Neural cell (in vitro differentiated cells): ENCODE measurements around the gene TBC1D8. TPM values are rescaled to one million over a fixed set of nuclear protein-coding genes. Genes with fewer than 3 reads are reported as not detected.

Experiments
- H2AFZ ChIP-seq: fragments of 200-600, 300-800 bp; sonication (generic), shearing (Covaris generic); 2 replicates; pipeline ENCODE4 v1.6.0; 2014; ENCODE audit warnings: low read depth, mild to moderate bottlenecking, antibody characterized with exemption, low read length, moderate library complexity
- H3F3A ChIP-seq: fragments of 200-600 bp; shearing (Covaris generic); 2 replicates; pipeline ENCODE4 v1.6.1; 2016; ENCODE audit warnings: mild to moderate bottlenecking, moderate library complexity, mixed read lengths, antibody characterized with exemption, low read length; ENCODE audit not compliant: insufficient read depth, poor library complexity, severe bottlenecking
- H3K27ac ChIP-seq: fragments of 200-600, 300-800 bp; sonication (generic), shearing (Covaris generic); 2 replicates; pipeline ENCODE4 v1.5.1; 2014; ENCODE audit warnings: mild to moderate bottlenecking, low read length, moderate library complexity
- H3K27me3 ChIP-seq: fragments of 300-800, 200-600 bp; sonication (generic), shearing (Covaris generic); 2 replicates; pipeline ENCODE4 v1.6.0; 2014; ENCODE audit warnings: mild to moderate bottlenecking, low read depth, low read length, moderate library complexity; ENCODE audit not compliant: insufficient read depth
- H3K36me3 ChIP-seq: fragments of 300-800, 200-600 bp; sonication (generic), shearing (Covaris generic); 2 replicates; pipeline ENCODE4 v1.5.1; 2014; ENCODE audit warnings: mild to moderate bottlenecking, antibody characterized with exemption, low read length, moderate library complexity; ENCODE audit not compliant: insufficient read depth
- H3K4me2 ChIP-seq: fragments of 300-800, 200-600 bp; sonication (generic), shearing (Covaris generic); 2 replicates; pipeline ENCODE4 v1.6.0; 2014; ENCODE audit warnings: mild to moderate bottlenecking, low read length
- H3K4me3 ChIP-seq: fragments of 300-800, 200-600 bp; sonication (generic), shearing (Covaris generic); 2 replicates; pipeline ENCODE4 v1.5.1; 2014; ENCODE audit warnings: mild to moderate bottlenecking, low read length, moderate library complexity
- H3K79me2 ChIP-seq: fragments of 200-600 bp; shearing (Covaris generic); replicated peaks from 2 replicates; pipeline ENCODE4 v1.6.0; 2014; ENCODE audit warnings: mild to moderate bottlenecking, low read length, moderate library complexity; ENCODE audit not compliant: insufficient read depth
- H3K9ac ChIP-seq: fragments of 300-800, 200-600 bp; sonication (generic), shearing (Covaris generic); 2 replicates; pipeline ENCODE4 v1.6.1; 2016; ENCODE audit warnings: mild to moderate bottlenecking, low read length, mixed read lengths
- H3K9me2 ChIP-seq: fragments of 200-600 bp; shearing (Covaris generic); 2 replicates; pipeline ENCODE4 v1.6.1; 2016; ENCODE audit warnings: mild to moderate bottlenecking, low read length, mixed read lengths; ENCODE audit not compliant: insufficient read depth
- H3K9me3 ChIP-seq: fragments of 200-600, 300-800 bp; sonication (generic), shearing (Covaris generic); 2 replicates; pipeline ENCODE4 v1.6.1; 2016; ENCODE audit warnings: mild to moderate bottlenecking, mixed run types, low read length, moderate library complexity, mixed read lengths
- H4K20me1 ChIP-seq: fragments of 200-600 bp; shearing (Covaris generic); 2 replicates; pipeline ENCODE4 v1.6.1; 2016; ENCODE audit warnings: mild to moderate bottlenecking, mixed run types; ENCODE audit not compliant: insufficient read depth
- CTCF ChIP-seq: fragments of 450-650 bp; IDR thresholded peaks from 2 replicates; pipeline ENCODE4 v1.5.1; 2014; ENCODE audit warnings: antibody characterized with exemption, mild to moderate bottlenecking, moderate library complexity; ENCODE audit not compliant: poor library complexity, severe bottlenecking
- EP300 ChIP-seq: fragments of 450-650 bp; conservative IDR thresholded peaks from 2 replicates; pipeline ENCODE4 v1.6.1; 2014; ENCODE audit warnings: antibody characterized with exemption, mild to moderate bottlenecking, moderate library complexity; ENCODE audit not compliant: poor library complexity, severe bottlenecking
- EZH2 ChIP-seq: fragments of 200-600, 300-800 bp; shearing (Covaris generic), sonication (generic); IDR thresholded peaks from 2 replicates; pipeline ENCODE4 v1.6.1; 2014; ENCODE audit warnings: antibody characterized with exemption, low read length, borderline replicate concordance, mild to moderate bottlenecking; ENCODE audit not compliant: insufficient read depth, poor library complexity, severe bottlenecking
- MXI1 ChIP-seq: fragments of 450-650 bp; conservative IDR thresholded peaks from 2 replicates; pipeline ENCODE4 v1.6.1; 2014; ENCODE audit warnings: antibody characterized with exemption, mild to moderate bottlenecking; ENCODE audit not compliant: poor library complexity, severe bottlenecking
- POLR2AphosphoS5 ChIP-seq: IDR thresholded peaks from 2 replicates; pipeline ENCODE4 v1.6.1; 2012
- RAD21 ChIP-seq: fragments of 450-650 bp; conservative IDR thresholded peaks from 2 replicates; pipeline ENCODE4 v1.6.1; 2014; ENCODE audit warnings: antibody characterized with exemption, mild to moderate bottlenecking, moderate library complexity
- REST ChIP-seq: IDR thresholded peaks from 2 replicates; pipeline ENCODE4 v1.6.1; 2012; ENCODE audit warnings: borderline replicate concordance
- SMC3 ChIP-seq: fragments of 450-650 bp; conservative IDR thresholded peaks from 2 replicates; pipeline ENCODE4 v1.6.1; 2014; ENCODE audit warnings: antibody characterized with exemption, mild to moderate bottlenecking, moderate library complexity; ENCODE audit not compliant: poor library complexity
- TAF1 ChIP-seq: IDR thresholded peaks from 2 replicates; pipeline ENCODE4 v1.6.1; 2012; ENCODE audit warnings: low read depth
- polyA plus RNA-seq: library from polyadenylated mRNA; depleted of rRNA; stranded (reverse); fragments of >200 nt; gene quantifications from 2 replicates; pipeline ENCODE4 v1.2.3, GENCODE V29; 2014

TBC1D8 gene
- polyA plus RNA-seq, 1 donor from 2014 or later: 5.3 TPM

GRCh38 chr2:101115664-101116063 lies 35.5 kb downstream of the TBC1D8 start:
- H3K9me3 ChIP-seq: no peaks in the 10 kb centered on the region
- no peak overlapping the region for H3K4me2 ChIP-seq
- H3K27me3 ChIP-seq: no peaks in the 10 kb centered on the region
- H3K9ac ChIP-seq: no peak overlapping the region
- no peak overlapping the region for H3K4me3 ChIP-seq
- H3K36me3 ChIP-seq: no peaks in the 10 kb centered on the region
- H3F3A ChIP-seq: no peaks in the 10 kb centered on the region
- no peak overlapping the region for H2AFZ ChIP-seq
- TF ChIP-seq TAF1: no peak
- no peak for TF ChIP-seq SMC3
- no peak for TF ChIP-seq EZH2
- no peaks in the 10 kb centered on the region for H3K79me2 ChIP-seq
- H4K20me1 ChIP-seq: no peaks in the 10 kb centered on the region
- no peaks in the 10 kb centered on the region for H3K9me2 ChIP-seq
- no peak overlapping the region for H3K27ac ChIP-seq

- no peaks in the 10 kb centered on the region for H3F3A ChIP-seq
- H3K4me2 ChIP-seq: no peak overlapping the region
- no peak overlapping the region for H3K27ac ChIP-seq
These were observed 36.4 kb downstream of the TBC1D8 start for GRCh38 chr2:101114815-101115214.

GRCh38 chr2:101114268-101114783 lies 36.9 kb downstream of the TBC1D8 start:
- Histone ChIP-seq H3K9ac (no peak overlapping the region), H3K9me3 (no peaks in the 10 kb centered on the region), H3K9me2 (no peaks in the 10 kb centered on the region), H3K4me2 (no peak overlapping the region), H3K4me3 (no peak overlapping the region), H3K27me3 (no peaks in the 10 kb centered on the region), H3K36me3 (no peaks in the 10 kb centered on the region), H2AFZ (no peak overlapping the region), H3F3A (no peaks in the 10 kb centered on the region), H3K79me2 (no peaks in the 10 kb centered on the region), H4K20me1 (no peaks in the 10 kb centered on the region), H3K27ac (no peak overlapping the region)
- TF ChIP-seq EZH2: no peak
- no peak for TF ChIP-seq TAF1
- no peak for TF ChIP-seq EP300
- no peak for TF ChIP-seq SMC3
- no peak for TF ChIP-seq CTCF
- TF ChIP-seq POLR2AphosphoS5: no peak
- TF ChIP-seq REST: no peak
- no peak for TF ChIP-seq MXI1
- TF ChIP-seq RAD21: no peak

More at GRCh38 chr2:101114815-101115214, 36.4 kb downstream of the TBC1D8 start:
- Histone ChIP-seq H3K9me3 (no peaks in the 10 kb centered on the region), H4K20me1 (no peaks in the 10 kb centered on the region), H3K79me2 (no peaks in the 10 kb centered on the region), H3K9ac (no peak overlapping the region), H3K36me3 (no peaks in the 10 kb centered on the region), H3K27me3 (no peaks in the 10 kb centered on the region), H3K9me2 (no peaks in the 10 kb centered on the region), H2AFZ (no peak overlapping the region), H3K4me3 (no peak overlapping the region)
- TF ChIP-seq REST: no peak
- TF ChIP-seq TAF1: no peak
